ENCODE results near the gene NFATC3. TPM values are rescaled to one million over a fixed set of nuclear protein-coding genes. Genes with fewer than 3 reads are reported as not detected.

Gene NFATC3
- total RNA-seq, 1 experiment from 2014 or later: 33.0 TPM

- H3K9ac ChIP-seq (ENCODE audit: extremely low read depth, insufficient read length, low read length): no peak overlapping the region
- no peak overlapping the region for H2AK5ac ChIP-seq (ENCODE audit: insufficient read length, low read length)
- no peak overlapping the region for H3K23ac ChIP-seq (ENCODE audit: insufficient read length, low read depth, low read length)
- TF ChIP-seq CTCF (conservative IDR thresholded peaks at IDR 0.05): no peak
- H3K27me3 Mint-ChIP-seq (ENCODE audit: low read depth): no peaks in the 10 kb centered on the region
- H3K4me2 ChIP-seq (ENCODE audit: insufficient read depth, insufficient read length, low read length): no peak overlapping the region
- H3K27ac ChIP-seq (ENCODE audit: insufficient read length, low read depth, low read length): no peak overlapping the region
- no peak overlapping the region for H2BK20ac ChIP-seq (ENCODE audit: low read depth, low read length, poor library complexity, severe bottlenecking)
- H3K79me2 ChIP-seq (ENCODE audit: insufficient read depth, low read length): peaks cover 1% of the 10 kb centered on the region; the same call in 1 of the 2 replicates
- H2BK120ac ChIP-seq (ENCODE audit: low read depth, low read length, poor library complexity, severe bottlenecking): no peak overlapping the region
- no peaks in the 10 kb centered on the region for H3K9me3 ChIP-seq (ENCODE audit: control insufficient read depth, low read depth, low read length)
- no peaks in the 10 kb centered on the region for H3K9me3 Mint-ChIP-seq
- no peak overlapping the region for H2BK12ac ChIP-seq (ENCODE audit: insufficient read length, low read depth, low read length)
- peak overlapping the region in 2 of 3 experiments; percentile 10 to 45; a peak in 3 of 7 replicates for H3K27ac Mint-ChIP-seq
- H3T11ph ChIP-seq (ENCODE audit: low read length): no peak overlapping the region
- peaks cover 16 to 25% (median 16%) of the 10 kb centered on the region in 3 experiments; a peak in 5 of 7 replicates for H3K36me3 Mint-ChIP-seq (ENCODE audit: insufficient read depth in 1 of 3, low read depth in 3 of 3)
- H3K14ac ChIP-seq (ENCODE audit: insufficient read depth, low read length): no peak overlapping the region
- H2BK5ac ChIP-seq (ENCODE audit: insufficient read length, low read length): no peak overlapping the region
- no peaks in the 10 kb centered on the region for H3K23me2 ChIP-seq (ENCODE audit: insufficient read length, low read depth, low read length, poor library complexity, severe bottlenecking)
- H4K8ac ChIP-seq (replicated peaks; ENCODE audit: insufficient read length, low read depth, low read length): no peak overlapping the region
- no peak overlapping the region for H3K4ac ChIP-seq (ENCODE audit: low read depth, low read length)
- no peaks in the 10 kb centered on the region for H4K20me1 ChIP-seq (ENCODE audit: control insufficient read depth, insufficient read depth, insufficient read length)
- H3K79me1 ChIP-seq (ENCODE audit: insufficient read depth, low read depth, low read length, poor library complexity, severe bottlenecking): peaks cover 3% of the 10 kb centered on the region
- no peaks in the 10 kb centered on the region for H3K4me1 ChIP-seq (ENCODE audit: insufficient read depth, low read length)
- H2AFZ ChIP-seq (ENCODE audit: low read length): no peak overlapping the region
- H3K4me3 Mint-ChIP-seq: no peak overlapping the region
- no CpG with 5 or more reads among the region's 5 CpGs for WGBS (ENCODE audit: extremely low coverage, insufficient read length, low lambda C conversion rate)
- peaks cover 6 to 9% of the 10 kb centered on the region in 2 experiments for H3K4me1 Mint-ChIP-seq
- H4K5ac ChIP-seq (ENCODE audit: insufficient read length, low read depth, low read length): no peak overlapping the region
- no peak for DNase-seq
- H4K91ac ChIP-seq (ENCODE audit: insufficient read length, low read depth, low read length): no peak overlapping the region
- H3K27me3 ChIP-seq (ENCODE audit: insufficient read depth, low read length): no peaks in the 10 kb centered on the region
- no peak overlapping the region for H2BK15ac ChIP-seq (ENCODE audit: low read depth, low read length)
- H3K56ac ChIP-seq (ENCODE audit: insufficient read length, low read depth, low read length): no peak overlapping the region
- no peak overlapping the region for H3K18ac ChIP-seq (ENCODE audit: insufficient read length, low read depth, low read length)
Measured at GRCh38 chr16:68273459-68273858, 188.3 kb downstream of the NFATC3 start.
